ENCODE data around the gene OR5V1.

OR5V1 gene

DNA sequence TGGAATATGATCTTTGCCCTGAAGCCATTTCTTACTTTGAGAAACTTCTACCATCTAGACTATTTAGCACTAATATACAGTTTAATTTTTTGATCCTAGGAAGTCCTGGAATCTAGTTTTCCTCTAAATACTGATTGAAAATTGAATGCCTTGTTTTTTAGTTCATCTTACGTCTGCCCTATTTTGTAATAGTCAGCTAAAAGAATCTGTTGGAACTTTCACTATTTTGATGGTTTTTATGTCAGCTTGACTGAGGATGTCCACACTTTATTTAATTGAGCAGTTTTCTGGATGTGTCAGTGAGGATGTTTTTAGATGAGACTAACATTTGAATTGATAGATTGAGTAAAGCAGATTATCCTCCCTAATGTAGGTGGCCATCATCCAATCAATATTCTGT is 35.1 kb upstream of the OR5V1 start:
- no peak for TF ChIP-seq ZC3H10 (CRISPR knock-in tag; IDR thresholded peaks at IDR 0.05)
- no peak for TF ChIP-seq BACH2 (CRISPR knock-in tag; IDR thresholded peaks at IDR 0.05; ENCODE audit: borderline replicate concordance)
- TF ChIP-seq PATZ1 (CRISPR knock-in tag; IDR thresholded peaks at IDR 0.05; ENCODE audit: borderline replicate concordance) = no peak
- TF ChIP-seq OSR1 (CRISPR knock-in tag; IDR thresholded peaks at IDR 0.05) = no peak
- TF ChIP-seq, protein P1, sequence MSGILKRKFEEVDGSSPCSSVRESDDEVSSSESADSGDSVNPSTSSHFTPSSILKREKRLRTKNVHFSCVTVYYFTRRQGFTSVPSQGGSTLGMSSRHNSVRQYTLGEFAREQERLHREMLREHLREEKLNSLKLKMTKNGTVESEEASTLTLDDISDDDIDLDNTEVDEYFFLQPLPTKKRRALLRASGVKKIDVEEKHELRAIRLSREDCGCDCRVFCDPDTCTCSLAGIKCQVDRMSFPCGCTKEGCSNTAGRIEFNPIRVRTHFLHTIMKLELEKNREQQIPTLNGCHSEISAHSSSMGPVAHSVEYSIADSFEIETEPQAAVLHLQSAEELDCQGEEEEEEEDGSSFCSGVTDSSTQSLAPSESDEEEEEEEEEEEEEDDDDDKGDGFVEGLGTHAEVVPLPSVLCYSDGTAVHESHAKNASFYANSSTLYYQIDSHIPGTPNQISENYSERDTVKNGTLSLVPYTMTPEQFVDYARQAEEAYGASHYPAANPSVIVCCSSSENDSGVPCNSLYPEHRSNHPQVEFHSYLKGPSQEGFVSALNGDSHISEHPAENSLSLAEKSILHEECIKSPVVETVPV (CRISPR knock-in tag; IDR thresholded peaks at IDR 0.05) = no peak
- no peak for TF ChIP-seq ZNF565 (CRISPR knock-in tag; conservative IDR thresholded peaks at IDR 0.05; ENCODE audit: low read depth)
- TF ChIP-seq RARB (CRISPR knock-in tag; IDR thresholded peaks at IDR 0.05) = no peak
- TF ChIP-seq, protein P2, sequence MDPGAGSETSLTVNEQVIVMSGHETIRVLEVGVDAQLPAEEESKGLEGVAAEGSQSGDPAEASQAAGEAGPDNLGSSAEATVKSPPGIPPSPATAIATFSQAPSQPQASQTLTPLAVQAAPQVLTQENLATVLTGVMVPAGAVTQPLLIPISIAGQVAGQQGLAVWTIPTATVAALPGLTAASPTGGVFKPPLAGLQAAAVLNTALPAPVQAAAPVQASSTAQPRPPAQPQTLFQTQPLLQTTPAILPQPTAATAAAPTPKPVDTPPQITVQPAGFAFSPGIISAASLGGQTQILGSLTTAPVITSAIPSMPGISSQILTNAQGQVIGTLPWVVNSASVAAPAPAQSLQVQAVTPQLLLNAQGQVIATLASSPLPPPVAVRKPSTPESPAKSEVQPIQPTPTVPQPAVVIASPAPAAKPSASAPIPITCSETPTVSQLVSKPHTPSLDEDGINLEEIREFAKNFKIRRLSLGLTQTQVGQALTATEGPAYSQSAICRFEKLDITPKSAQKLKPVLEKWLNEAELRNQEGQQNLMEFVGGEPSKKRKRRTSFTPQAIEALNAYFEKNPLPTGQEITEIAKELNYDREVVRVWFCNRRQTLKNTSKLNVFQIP (CRISPR knock-in tag; IDR thresholded peaks at IDR 0.05; ENCODE audit: borderline replicate concordance, low read depth) = no peak
- no peak for TF ChIP-seq ISL1 (CRISPR knock-in tag; IDR thresholded peaks at IDR 0.05)
- TF ChIP-seq ZFP30 (CRISPR knock-in tag; IDR thresholded peaks at IDR 0.05) = no peak
- no peak for TF ChIP-seq TSHZ2 (CRISPR knock-in tag; IDR thresholded peaks at IDR 0.05)
- no peak for TF ChIP-seq ZNF8 (CRISPR knock-in tag; IDR thresholded peaks at IDR 0.05)
- no peak for TF ChIP-seq PPARA (CRISPR knock-in tag; IDR thresholded peaks at IDR 0.05; ENCODE audit: borderline replicate concordance)
- TF ChIP-seq, protein P3, sequence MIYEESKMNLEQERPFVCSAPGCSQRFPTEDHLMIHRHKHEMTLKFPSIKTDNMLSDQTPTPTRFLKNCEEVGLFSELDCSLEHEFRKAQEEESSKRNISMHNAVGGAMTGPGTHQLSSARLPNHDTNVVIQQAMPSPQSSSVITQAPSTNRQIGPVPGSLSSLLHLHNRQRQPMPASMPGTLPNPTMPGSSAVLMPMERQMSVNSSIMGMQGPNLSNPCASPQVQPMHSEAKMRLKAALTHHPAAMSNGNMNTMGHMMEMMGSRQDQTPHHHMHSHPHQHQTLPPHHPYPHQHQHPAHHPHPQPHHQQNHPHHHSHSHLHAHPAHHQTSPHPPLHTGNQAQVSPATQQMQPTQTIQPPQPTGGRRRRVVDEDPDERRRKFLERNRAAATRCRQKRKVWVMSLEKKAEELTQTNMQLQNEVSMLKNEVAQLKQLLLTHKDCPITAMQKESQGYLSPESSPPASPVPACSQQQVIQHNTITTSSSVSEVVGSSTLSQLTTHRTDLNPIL (CRISPR knock-in tag; IDR thresholded peaks at IDR 0.05; ENCODE audit: low read depth) = no peak
- no peak for TF ChIP-seq TOX (CRISPR knock-in tag; IDR thresholded peaks at IDR 0.05; ENCODE audit: borderline replicate concordance)
- TF ChIP-seq TCF4 (CRISPR knock-in tag; IDR thresholded peaks at IDR 0.05; ENCODE audit: borderline replicate concordance) = no peak
- no peak for ATAC-seq

DNA sequence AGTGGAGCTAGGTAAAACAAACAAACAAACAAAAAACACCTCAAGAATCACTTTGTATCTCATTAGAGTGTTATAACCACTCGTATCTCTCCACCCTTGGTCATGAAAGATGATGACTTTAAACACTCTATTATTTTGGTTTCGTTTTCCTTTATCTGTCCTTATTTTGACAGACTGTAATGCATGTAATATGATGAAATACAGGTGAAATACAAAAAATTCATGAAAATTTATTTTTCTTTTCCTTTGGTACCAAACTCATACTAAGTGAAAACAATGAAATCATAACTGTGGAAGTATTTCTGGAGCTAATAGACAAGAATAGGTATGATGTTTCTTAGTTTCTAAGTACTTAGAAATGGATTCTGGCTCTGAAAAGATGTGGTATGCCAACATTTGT is 30.9 kb upstream of the OR5V1 start:
- ATAC-seq = no peak
- no peak for TF ChIP-seq ZFP30 (CRISPR knock-in tag; IDR thresholded peaks at IDR 0.05)
- no peak for TF ChIP-seq ZFP3 (CRISPR knock-in tag; IDR thresholded peaks at IDR 0.05)
- TF ChIP-seq BACH2 (CRISPR knock-in tag; IDR thresholded peaks at IDR 0.05; ENCODE audit: borderline replicate concordance) = no peak
- no peak for TF ChIP-seq RARB (CRISPR knock-in tag; IDR thresholded peaks at IDR 0.05)

DNA sequence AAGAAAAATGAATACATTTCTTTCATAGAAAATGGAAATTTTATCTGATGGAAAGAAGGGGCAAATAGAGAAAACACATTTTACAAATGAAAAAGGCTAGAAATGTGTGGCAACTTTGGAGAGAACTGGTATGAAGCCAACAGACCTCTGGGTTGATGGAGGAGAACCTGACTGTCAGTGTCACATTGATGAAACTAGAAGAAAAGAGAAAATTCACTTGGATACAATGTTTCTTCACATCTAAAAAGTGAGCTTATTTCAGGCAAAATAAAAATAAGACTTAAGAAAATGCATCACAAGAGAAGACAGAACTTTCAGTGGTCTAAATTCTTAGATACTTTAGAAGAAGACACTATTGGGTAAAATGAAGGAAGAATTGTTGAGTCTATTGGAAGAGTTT is 26.7 kb upstream of the OR5V1 start, which contains the start of gene OR12D2:
Gene OR12D2 (plus strand): TSS at position 301 of the 400 bp plus-strand sequence. CDS start 1,069 bp downstream, outside the sequence.
- ATAC-seq = no peak
- TF ChIP-seq ISL1 (CRISPR knock-in tag; IDR thresholded peaks at IDR 0.05) = no peak
- no peak for TF ChIP-seq BACH2 (CRISPR knock-in tag; IDR thresholded peaks at IDR 0.05; ENCODE audit: borderline replicate concordance)
- no peak for TF ChIP-seq SNAI2 (CRISPR knock-in tag; IDR thresholded peaks at IDR 0.05)
- TF ChIP-seq RARB (CRISPR knock-in tag; IDR thresholded peaks at IDR 0.05) = no peak
- no peak for TF ChIP-seq CSDC2 (CRISPR knock-in tag; IDR thresholded peaks at IDR 0.05)
- no peak for TF ChIP-seq ZFP30 (CRISPR knock-in tag; IDR thresholded peaks at IDR 0.05)
- TF ChIP-seq TCF4 (CRISPR knock-in tag; IDR thresholded peaks at IDR 0.05; ENCODE audit: borderline replicate concordance) = no peak
- TF ChIP-seq, protein P3 (CRISPR knock-in tag; IDR thresholded peaks at IDR 0.05; ENCODE audit: low read depth) = no peak
- no peak for TF ChIP-seq GLIS3 (CRISPR knock-in tag; IDR thresholded peaks at IDR 0.05)
- no peak for TF ChIP-seq ZNF8 (CRISPR knock-in tag; IDR thresholded peaks at IDR 0.05)
- TF ChIP-seq ZFP3 (CRISPR knock-in tag; IDR thresholded peaks at IDR 0.05) = no peak
- TF ChIP-seq PATZ1 (CRISPR knock-in tag; IDR thresholded peaks at IDR 0.05; ENCODE audit: borderline replicate concordance) = no peak
- TF ChIP-seq ZNF565 (CRISPR knock-in tag; conservative IDR thresholded peaks at IDR 0.05; ENCODE audit: low read depth) = no peak
